Hepatocyte (in vitro differentiated cells): ENCODE measurements around the gene REV1.

Experiments used
- EZH2 ChIP-seq: fragments of 200-600 bp; sonication (generic); IDR thresholded peaks from 2 replicates; pipeline ENCODE4 v1.6.1; 2016; ENCODE audit warnings: antibody characterized with exemption, mild to moderate bottlenecking, borderline replicate concordance
- EZH2phosphoT487 ChIP-seq: fragments of 200-600 bp; sonication (generic); IDR thresholded peaks from one replicate; pipeline ENCODE4 v1.6.1; 2018; ENCODE audit warnings: antibody characterized with exemption, mild to moderate bottlenecking, low read depth, moderate library complexity; ENCODE audit not compliant: unreplicated experiment, severe bottlenecking
- TF ChIP-seq, protein P1 (sequence below): fragments of 200-600 bp; sonication (generic); IDR thresholded peaks from 2 replicates; pipeline ENCODE4 v1.5.1; 2016; ENCODE audit warnings: antibody characterized with exemption, mild to moderate bottlenecking; ENCODE audit not compliant: poor library complexity

- TF ChIP-seq, protein P1, sequence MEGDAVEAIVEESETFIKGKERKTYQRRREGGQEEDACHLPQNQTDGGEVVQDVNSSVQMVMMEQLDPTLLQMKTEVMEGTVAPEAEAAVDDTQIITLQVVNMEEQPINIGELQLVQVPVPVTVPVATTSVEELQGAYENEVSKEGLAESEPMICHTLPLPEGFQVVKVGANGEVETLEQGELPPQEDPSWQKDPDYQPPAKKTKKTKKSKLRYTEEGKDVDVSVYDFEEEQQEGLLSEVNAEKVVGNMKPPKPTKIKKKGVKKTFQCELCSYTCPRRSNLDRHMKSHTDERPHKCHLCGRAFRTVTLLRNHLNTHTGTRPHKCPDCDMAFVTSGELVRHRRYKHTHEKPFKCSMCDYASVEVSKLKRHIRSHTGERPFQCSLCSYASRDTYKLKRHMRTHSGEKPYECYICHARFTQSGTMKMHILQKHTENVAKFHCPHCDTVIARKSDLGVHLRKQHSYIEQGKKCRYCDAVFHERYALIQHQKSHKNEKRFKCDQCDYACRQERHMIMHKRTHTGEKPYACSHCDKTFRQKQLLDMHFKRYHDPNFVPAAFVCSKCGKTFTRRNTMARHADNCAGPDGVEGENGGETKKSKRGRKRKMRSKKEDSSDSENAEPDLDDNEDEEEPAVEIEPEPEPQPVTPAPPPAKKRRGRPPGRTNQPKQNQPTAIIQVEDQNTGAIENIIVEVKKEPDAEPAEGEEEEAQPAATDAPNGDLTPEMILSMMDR: no peak
- TF ChIP-seq EZH2: no peak
- TF ChIP-seq EZH2phosphoT487: no peak
These were observed 32.3 kb upstream of the REV1 start for GRCh38 chr2:99522157-99522556.
